H9 (cell line): ENCODE data around the gene CAMTA1. TPM values are rescaled to one million over a fixed set of nuclear protein-coding genes. Genes with fewer than 3 reads are reported as not detected.

Source experiments
- DNase-seq: peaks from one replicate; pipeline ENCODE4 v3.0.0-alpha.2; 2017
- H2AFZ ChIP-seq: one replicate; pipeline ENCODE4 v1.6.1; 2013; ENCODE audit warnings: mild to moderate bottlenecking, low read length, control low read depth, moderate library complexity
- H2AK5ac ChIP-seq: 2 replicates; pipeline ENCODE4 v1.6.1; 2013; ENCODE audit warnings: low read length, control low read depth, mixed read lengths; ENCODE audit not compliant: insufficient read length
- H2BK120ac ChIP-seq: one replicate; pipeline ENCODE4 v1.6.1; 2013; ENCODE audit warnings: low read depth, mild to moderate bottlenecking, low read length, control low read depth, inconsistent platforms; ENCODE audit not compliant: poor library complexity, severe bottlenecking
- H2BK12ac ChIP-seq: 2 replicates; pipeline ENCODE4 v1.6.1; 2013; ENCODE audit warnings: low read length, control low read depth, mixed read lengths, low read depth; ENCODE audit not compliant: insufficient read length
- H2BK15ac ChIP-seq: 2 replicates; pipeline ENCODE4 v1.6.1; 2013; ENCODE audit warnings: low read depth, low read length, control low read depth
- H2BK20ac ChIP-seq: one replicate; pipeline ENCODE4 v1.6.1; 2013; ENCODE audit warnings: low read depth, mild to moderate bottlenecking, low read length, control low read depth, inconsistent platforms; ENCODE audit not compliant: poor library complexity, severe bottlenecking
- H2BK5ac ChIP-seq: 2 replicates; pipeline ENCODE4 v1.6.1; 2013; ENCODE audit warnings: low read length, control low read depth, mixed read lengths; ENCODE audit not compliant: insufficient read length
- H3K14ac ChIP-seq: 2 replicates; pipeline ENCODE4 v1.6.1; 2013; ENCODE audit warnings: low read length, control low read depth; ENCODE audit not compliant: insufficient read depth
- H3K18ac ChIP-seq: 2 replicates; pipeline ENCODE4 v1.6.1; 2013; ENCODE audit warnings: low read depth, mild to moderate bottlenecking, mixed read lengths, low read length, control low read depth; ENCODE audit not compliant: insufficient read length
- H3K23ac ChIP-seq: 2 replicates; pipeline ENCODE4 v1.6.1; 2013; ENCODE audit warnings: low read length, control low read depth, mixed read lengths, low read depth; ENCODE audit not compliant: insufficient read length
- H3K23me2 ChIP-seq: 2 replicates; pipeline ENCODE4 v1.6.1; 2013; ENCODE audit warnings: low read depth, mild to moderate bottlenecking, mixed read lengths, low read length, control low read depth; ENCODE audit not compliant: insufficient read length, poor library complexity, severe bottlenecking
- H3K27ac ChIP-seq: 2 replicates; pipeline ENCODE4 v1.5.1; 2013; ENCODE audit warnings: low read length, control low read depth, mixed read lengths, low read depth; ENCODE audit not compliant: insufficient read length
- H3K27me3 ChIP-seq: 2 replicates; pipeline ENCODE4 v1.6.1; 2013; ENCODE audit warnings: low read length, control low read depth, inconsistent platforms; ENCODE audit not compliant: insufficient read depth
- H3K4ac ChIP-seq: 2 replicates; pipeline ENCODE4 v1.6.1; 2013; ENCODE audit warnings: low read depth, mild to moderate bottlenecking, control low read depth, inconsistent platforms, low read length, moderate library complexity
- H3K4me1 ChIP-seq: 2 replicates; pipeline ENCODE4 v1.6.1; 2013; ENCODE audit warnings: low read length, control low read depth, inconsistent platforms; ENCODE audit not compliant: insufficient read depth
- H3K4me2 ChIP-seq: 2 replicates; pipeline ENCODE4 v1.6.1; 2013; ENCODE audit warnings: low read length, control low read depth, mixed read lengths; ENCODE audit not compliant: insufficient read length, insufficient read depth
- H3K56ac ChIP-seq: 2 replicates; pipeline ENCODE4 v1.6.1; 2013; ENCODE audit warnings: low read depth, mild to moderate bottlenecking, mixed read lengths, low read length, control low read depth; ENCODE audit not compliant: insufficient read length
- H3K79me1 ChIP-seq: 2 replicates; pipeline ENCODE4 v1.6.1; 2013; ENCODE audit warnings: low read depth, mild to moderate bottlenecking, moderate library complexity, low read length, control low read depth, inconsistent platforms; ENCODE audit not compliant: insufficient read depth, poor library complexity, severe bottlenecking
- H3K79me2 ChIP-seq: 2 replicates; pipeline ENCODE4 v1.6.1; 2013; ENCODE audit warnings: low read length, control low read depth, inconsistent platforms; ENCODE audit not compliant: insufficient read depth
- H3K9ac ChIP-seq: 2 replicates; pipeline ENCODE4 v1.6.1; 2013; ENCODE audit warnings: low read length, control low read depth, mixed read lengths; ENCODE audit not compliant: insufficient read length; ENCODE audit errors: extremely low read depth
- H3K9me3 ChIP-seq: one replicate; pipeline ENCODE4 v1.6.1; 2013; ENCODE audit warnings: low read depth, low read length, inconsistent platforms; ENCODE audit not compliant: control insufficient read depth
- H3T11ph ChIP-seq: one replicate; pipeline ENCODE4 v1.6.1; 2013; ENCODE audit warnings: mild to moderate bottlenecking, low read length, control low read depth, inconsistent platforms
- H4K20me1 ChIP-seq: one replicate; pipeline ENCODE4 v1.6.1; 2013; ENCODE audit not compliant: control insufficient read depth, insufficient read length, insufficient read depth
- H4K5ac ChIP-seq: 2 replicates; pipeline ENCODE4 v1.6.1; 2013; ENCODE audit warnings: low read depth, mild to moderate bottlenecking, mixed read lengths, low read length, control low read depth; ENCODE audit not compliant: insufficient read length
- H4K8ac ChIP-seq: replicated peaks from 2 replicates; pipeline ENCODE4 v1.6.1; 2013; ENCODE audit warnings: low read length, control low read depth, mixed read lengths, low read depth; ENCODE audit not compliant: insufficient read length
- H4K91ac ChIP-seq: 2 replicates; pipeline ENCODE4 v1.6.1; 2013; ENCODE audit warnings: low read depth, mild to moderate bottlenecking, moderate library complexity, mixed read lengths, low read length, control low read depth; ENCODE audit not compliant: insufficient read length
- H3K27ac Mint-ChIP-seq, 3 experiments: 2 replicates in 2 of 3; 3 replicates in 1 of 3; pipeline ENCODE4 v1.8.0; 2020 to 2021; ENCODE audit warnings: mixed read lengths in 3 of 3, mild to moderate bottlenecking in 1 of 3, moderate library complexity in 1 of 3
- H3K27me3 Mint-ChIP-seq: 2 replicates; pipeline ENCODE4 v1.8.0; 2021; ENCODE audit warnings: low read depth, mild to moderate bottlenecking, moderate library complexity, mixed read lengths
- H3K36me3 Mint-ChIP-seq, 3 experiments: 2 replicates in 2 of 3; 3 replicates in 1 of 3; pipeline ENCODE4 v1.8.0; 2020 to 2021; ENCODE audit warnings: low read depth in 3 of 3, mixed read lengths in 3 of 3; ENCODE audit not compliant: insufficient read depth in 1 of 3
- H3K4me1 Mint-ChIP-seq, 2 experiments: 2 replicates each; pipeline ENCODE4 v1.8.0; 2020; ENCODE audit warnings: mixed read lengths in 2 of 2
- H3K4me3 Mint-ChIP-seq, 2 experiments: 2 replicates in 1 of 2; 3 replicates in 1 of 2; pipeline ENCODE4 v1.8.0; 2020 to 2021; ENCODE audit warnings: mild to moderate bottlenecking in 2 of 2, mixed read lengths in 2 of 2, moderate library complexity in 1 of 2
- H3K9me3 Mint-ChIP-seq, 2 experiments: 2 replicates in 1 of 2; 3 replicates in 1 of 2; pipeline ENCODE4 v1.8.0; 2020; ENCODE audit warnings: mild to moderate bottlenecking in 2 of 2, mixed read lengths in 2 of 2, moderate library complexity in 1 of 2
- WGBS: extraction: QIAGEN DNeasy Blood & Tissue Kit; methylation state at CpG from one replicate; pipeline ENCODE4 v1.1.7; 2013; ENCODE audit warnings: missing lambda C conversion rate, low lambda C conversion rate, mixed read lengths; ENCODE audit not compliant: insufficient read length; ENCODE audit errors: extremely low coverage; 5-methylcytosine and 5-hydroxymethylcytosine counted together
- total RNA-seq: library from RNA; stranded (reverse); gene quantifications from 2 replicates; pipeline ENCODE4 v1.2.1, GENCODE V29; 2021
- TF ChIP-seq, protein P1 (sequence below): fragments of 200-600 bp; sonication (generic); conservative IDR thresholded peaks from 3 replicates; pipeline ENCODE4 v1.8.0; 2021; ENCODE audit warnings: antibody characterized with exemption, mild to moderate bottlenecking

CAMTA1 gene
- total RNA-seq, 1 experiment from 2014 or later: 115 TPM

GRCh38 chr1:6967431-6968111, 182.3 kb downstream of the CAMTA1 start:
- Mint-ChIP-seq H3K27ac (peak overlapping the region in 1 of 3 experiments; percentile 18; a peak in 2 of 7 replicates), H3K4me1 (peaks cover 31 to 41% of the 10 kb centered on the region in 2 experiments), H3K27me3 (peaks cover 9% of the 10 kb centered on the region), H3K4me3 (no peak overlapping the region; a peak in 1 of 5 replicates), H3K9me3 (no peaks in the 10 kb centered on the region; a peak in 1 of 5 replicates), H3K36me3 (no peaks in the 10 kb centered on the region)
- TF ChIP-seq, protein P1, sequence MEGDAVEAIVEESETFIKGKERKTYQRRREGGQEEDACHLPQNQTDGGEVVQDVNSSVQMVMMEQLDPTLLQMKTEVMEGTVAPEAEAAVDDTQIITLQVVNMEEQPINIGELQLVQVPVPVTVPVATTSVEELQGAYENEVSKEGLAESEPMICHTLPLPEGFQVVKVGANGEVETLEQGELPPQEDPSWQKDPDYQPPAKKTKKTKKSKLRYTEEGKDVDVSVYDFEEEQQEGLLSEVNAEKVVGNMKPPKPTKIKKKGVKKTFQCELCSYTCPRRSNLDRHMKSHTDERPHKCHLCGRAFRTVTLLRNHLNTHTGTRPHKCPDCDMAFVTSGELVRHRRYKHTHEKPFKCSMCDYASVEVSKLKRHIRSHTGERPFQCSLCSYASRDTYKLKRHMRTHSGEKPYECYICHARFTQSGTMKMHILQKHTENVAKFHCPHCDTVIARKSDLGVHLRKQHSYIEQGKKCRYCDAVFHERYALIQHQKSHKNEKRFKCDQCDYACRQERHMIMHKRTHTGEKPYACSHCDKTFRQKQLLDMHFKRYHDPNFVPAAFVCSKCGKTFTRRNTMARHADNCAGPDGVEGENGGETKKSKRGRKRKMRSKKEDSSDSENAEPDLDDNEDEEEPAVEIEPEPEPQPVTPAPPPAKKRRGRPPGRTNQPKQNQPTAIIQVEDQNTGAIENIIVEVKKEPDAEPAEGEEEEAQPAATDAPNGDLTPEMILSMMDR: no peak
- no peak overlapping the region for H2BK15ac ChIP-seq
- no peak overlapping the region for H2AFZ ChIP-seq
- no peak overlapping the region for H3T11ph ChIP-seq
- no peak overlapping the region for H4K5ac ChIP-seq
- H2BK20ac ChIP-seq: no peak overlapping the region
- H2BK120ac ChIP-seq: no peak overlapping the region
- no peak for DNase-seq
- no peaks in the 10 kb centered on the region for H3K9me3 ChIP-seq
- H3K4me2 ChIP-seq: no peak overlapping the region
- H3K23ac ChIP-seq: no peak overlapping the region
- no peaks in the 10 kb centered on the region for H3K4me1 ChIP-seq
- H3K14ac ChIP-seq: no peak overlapping the region
- no peak overlapping the region for H2BK5ac ChIP-seq
- H3K4ac ChIP-seq: no peak overlapping the region
- H3K56ac ChIP-seq: no peak overlapping the region
- no peak overlapping the region for H3K18ac ChIP-seq
- H3K79me2 ChIP-seq: no peaks in the 10 kb centered on the region
- no peak overlapping the region for H3K9ac ChIP-seq
- no peak overlapping the region for H3K27ac ChIP-seq
- no peaks in the 10 kb centered on the region for H3K79me1 ChIP-seq
- no peaks in the 10 kb centered on the region for H4K20me1 ChIP-seq
- H4K91ac ChIP-seq: no peak overlapping the region
- no peak overlapping the region for H4K8ac ChIP-seq
- H2BK12ac ChIP-seq: no peak overlapping the region
- no peaks in the 10 kb centered on the region for H3K27me3 ChIP-seq
- H3K23me2 ChIP-seq: peaks cover 3% of the 10 kb centered on the region
- no peak overlapping the region for H2AK5ac ChIP-seq
- no CpG with 5 or more reads among the region's 8 CpGs for WGBS
